ENCODE data around the gene ABCA6.
"Not testable (repeated sequence)": the region's sequence is repeated elsewhere in the genome, so short reads cannot be mapped to it uniquely, and the experiment has no call there.

Gene ABCA6

GRCh38 chr17:69070378-69071232 lies 71.1 kb downstream of the ABCA6 start:
- not testable (repeated sequence) for DNase-seq

DNA sequence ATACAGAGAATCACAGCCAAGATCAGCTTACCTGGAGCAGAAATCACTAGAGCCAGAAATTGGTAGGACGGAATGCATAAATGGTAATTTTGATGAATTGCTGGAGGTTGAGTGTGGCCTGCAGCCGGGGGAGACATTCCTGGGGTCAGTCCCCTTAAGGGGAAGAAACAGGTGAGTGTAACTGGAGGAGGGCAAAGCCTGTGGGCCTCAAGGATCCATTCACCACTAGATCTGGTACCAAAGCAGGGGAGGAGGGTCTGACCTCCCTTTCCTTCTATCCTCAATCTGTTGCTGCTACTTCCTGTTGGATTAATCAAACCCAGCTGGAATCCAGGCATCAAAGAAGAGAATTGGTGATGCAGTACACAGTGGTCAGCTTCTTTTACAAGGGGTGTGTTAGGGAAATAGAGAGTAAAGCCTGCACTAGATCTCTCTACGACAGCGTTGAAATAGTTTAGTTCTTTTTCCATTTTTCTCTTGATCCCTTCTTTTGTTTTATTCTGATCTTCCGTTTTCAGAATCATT lies 72.4 kb downstream of the ABCA6 start:
- DNase-seq = no peak

- DNase-seq = no peak
Observed at GRCh38 chr17:69067274-69068047, 74.2 kb downstream of the ABCA6 start.

DNA sequence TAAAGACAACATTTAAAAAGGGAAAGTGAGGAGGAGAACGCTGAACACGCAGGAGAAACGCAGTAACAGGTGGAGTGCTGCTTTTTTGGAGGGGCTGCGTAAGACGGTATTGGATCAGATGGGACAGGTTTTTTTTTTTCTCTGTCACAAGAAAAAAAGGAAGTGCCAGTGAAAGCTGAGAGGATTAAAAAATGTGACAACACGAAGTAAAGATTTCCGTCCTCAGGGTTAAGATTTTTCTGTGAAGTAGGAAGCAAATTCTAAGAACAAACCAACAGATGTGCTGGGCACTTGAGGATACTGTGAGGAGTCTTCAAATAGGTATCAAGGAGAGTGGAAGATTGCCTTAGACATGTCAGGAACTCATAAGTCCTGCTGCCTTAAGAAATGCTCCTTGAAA lies 75.2 kb downstream of the ABCA6 start:
- no peak for DNase-seq

DNA sequence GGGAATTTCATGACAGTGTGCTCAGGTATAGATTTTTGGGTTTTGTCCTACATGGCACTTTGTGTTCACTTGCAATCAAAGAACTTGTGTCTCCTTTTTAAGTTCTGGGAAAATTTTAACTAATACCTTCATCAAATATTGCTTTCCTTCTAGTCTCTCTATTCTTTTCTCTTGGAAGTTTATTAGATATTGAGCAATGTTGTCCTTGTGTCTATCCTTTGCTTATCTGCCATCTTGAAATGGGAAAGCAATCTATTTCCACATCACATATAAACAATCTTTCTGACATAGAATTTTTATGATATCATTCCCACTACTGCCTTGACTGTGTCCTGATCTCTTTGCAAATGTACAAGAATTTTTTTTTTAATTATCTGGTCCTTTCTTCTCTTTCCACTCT lies 76.6 kb downstream of the ABCA6 start:
- no peak for DNase-seq

DNA sequence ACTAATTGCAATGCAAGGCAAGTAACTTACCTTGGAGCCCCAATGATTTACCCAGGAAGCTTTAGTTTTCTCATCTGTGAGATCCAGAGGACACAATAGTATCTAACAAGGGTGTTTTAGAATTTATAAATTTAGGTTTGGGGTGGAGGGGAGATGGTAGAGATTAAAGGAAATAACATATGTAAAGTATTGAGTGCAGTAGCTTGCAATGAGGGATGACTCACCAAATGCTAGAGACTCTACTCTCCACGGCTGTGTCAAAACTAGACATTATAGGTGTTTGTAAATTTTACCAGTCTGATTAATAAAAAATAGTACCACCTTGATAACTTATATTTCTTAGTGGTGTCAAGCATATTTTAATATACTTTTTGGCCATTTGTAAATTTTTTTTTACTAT lies 77.2 kb downstream of the ABCA6 start:
- no peak for DNase-seq

DNA sequence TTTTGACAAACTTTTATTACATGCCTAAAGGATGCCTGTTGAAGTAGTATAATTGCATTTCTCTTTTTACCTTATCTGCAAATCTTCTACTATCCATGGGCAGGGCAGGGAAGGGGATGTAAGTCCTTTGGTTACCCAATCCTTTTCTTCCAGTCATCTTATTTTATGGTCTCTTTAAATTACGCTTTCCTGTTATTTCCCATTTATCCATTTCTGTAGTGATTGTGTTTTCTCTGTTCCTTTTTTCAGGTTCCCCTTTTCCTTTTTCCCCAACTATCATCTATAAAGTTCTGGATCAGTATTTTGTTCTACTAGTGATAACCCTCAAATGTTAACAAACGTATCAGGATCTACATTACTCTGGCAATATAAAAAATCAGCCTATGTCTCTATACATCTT lies 77.7 kb downstream of the ABCA6 start:
- DNase-seq = no peak

- no peak for DNase-seq
Observed at GRCh38 chr17:69062860-69063581, 78.7 kb downstream of the ABCA6 start.

DNA sequence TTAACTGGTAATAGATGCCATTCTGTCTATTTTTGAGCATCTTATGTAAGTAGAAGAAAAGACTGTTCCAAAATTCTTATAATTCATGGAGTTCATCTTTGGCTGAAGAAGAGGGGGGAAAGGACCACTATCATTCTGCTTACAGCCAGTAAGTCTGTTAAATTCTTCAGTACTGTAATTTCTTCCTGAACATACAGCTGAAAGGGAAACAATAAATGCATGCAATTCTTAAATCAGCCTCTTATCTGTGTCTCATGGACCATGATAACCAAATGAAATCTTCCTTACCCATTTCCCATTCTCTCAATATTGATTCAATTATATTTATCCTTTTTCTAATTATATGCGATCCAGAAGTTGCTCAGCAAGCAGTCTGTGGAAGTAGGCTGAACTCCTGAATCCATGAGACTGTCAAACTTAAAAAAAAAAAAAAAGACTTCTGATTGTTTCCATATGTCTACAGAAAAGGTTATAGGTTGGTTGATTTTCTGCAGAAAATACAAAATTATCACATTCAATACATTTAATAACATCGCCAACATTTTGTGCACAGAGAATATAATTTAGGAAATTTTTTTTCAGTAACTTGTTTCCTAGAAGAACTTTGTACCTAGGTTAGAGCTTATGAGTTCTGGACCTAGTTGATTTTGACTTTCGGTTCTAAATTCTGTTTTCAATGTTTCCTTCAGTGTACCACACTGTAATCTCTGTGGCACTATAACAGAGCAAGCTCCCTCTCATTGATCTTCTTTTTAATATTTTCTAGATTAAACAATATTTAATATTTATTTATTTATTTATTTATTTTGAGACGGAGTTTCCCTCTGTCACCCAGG lies 79.8 kb downstream of the ABCA6 start:
- no peak for DNase-seq

DNA sequence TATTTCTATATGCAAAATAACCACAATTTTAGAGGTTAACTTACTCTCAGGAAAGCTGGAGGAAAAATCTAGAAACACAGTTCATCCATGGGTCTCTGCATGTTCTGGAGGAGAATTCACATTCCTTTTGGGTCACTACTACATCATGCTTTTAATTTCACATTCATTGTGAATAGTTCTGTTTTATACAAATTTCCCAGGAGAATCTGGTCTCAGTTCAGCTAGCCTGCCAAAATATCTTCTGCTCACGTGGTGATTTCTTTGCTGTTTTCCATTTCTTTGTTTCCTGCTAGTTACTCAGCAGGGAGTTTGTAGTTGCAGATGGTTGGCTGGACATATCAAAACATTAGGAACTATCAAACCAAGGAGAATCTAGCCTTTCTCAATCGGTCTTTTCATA lies 80.9 kb downstream of the ABCA6 start, which contains the start of gene ABCA9:
ABCA9 (minus strand) TSS at position 106 of the 400 bp plus-strand sequence. CDS start 9,801 bp downstream, outside the sequence.
- no peak for DNase-seq

DNA sequence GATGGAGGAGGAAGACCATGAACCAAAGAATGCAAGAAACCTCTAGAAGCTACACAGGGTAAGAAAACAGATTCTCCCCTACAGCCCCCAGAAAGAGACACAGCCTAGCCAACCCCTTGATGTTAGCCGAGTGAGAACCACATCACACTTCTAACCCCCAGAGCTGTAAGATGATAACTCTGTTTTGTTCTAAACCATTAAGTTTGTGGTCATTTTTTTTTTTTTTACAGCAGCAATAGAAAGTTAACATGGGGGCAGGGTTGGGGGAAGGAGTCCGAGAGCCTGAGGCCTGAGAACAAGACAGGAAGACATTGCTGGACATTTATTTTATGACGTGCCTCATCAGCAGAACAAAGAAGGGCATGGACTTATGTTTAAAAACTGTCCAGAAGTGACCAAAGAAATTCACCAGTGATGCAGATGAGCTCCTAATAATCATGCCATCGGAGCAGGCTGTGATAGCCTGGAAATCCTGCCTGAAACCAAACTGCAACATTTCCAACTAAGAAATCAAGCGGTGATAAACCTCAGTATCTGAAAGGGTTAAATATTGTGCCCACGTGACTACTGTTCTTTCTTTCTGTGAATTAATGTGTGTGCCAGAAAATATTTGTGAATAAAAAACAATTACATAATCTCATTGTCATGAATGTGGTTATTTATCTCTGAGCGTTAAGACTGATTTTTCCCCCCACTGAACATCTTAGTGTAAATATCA lies 82.1 kb downstream of the ABCA6 start:
- no peak for DNase-seq

DNA sequence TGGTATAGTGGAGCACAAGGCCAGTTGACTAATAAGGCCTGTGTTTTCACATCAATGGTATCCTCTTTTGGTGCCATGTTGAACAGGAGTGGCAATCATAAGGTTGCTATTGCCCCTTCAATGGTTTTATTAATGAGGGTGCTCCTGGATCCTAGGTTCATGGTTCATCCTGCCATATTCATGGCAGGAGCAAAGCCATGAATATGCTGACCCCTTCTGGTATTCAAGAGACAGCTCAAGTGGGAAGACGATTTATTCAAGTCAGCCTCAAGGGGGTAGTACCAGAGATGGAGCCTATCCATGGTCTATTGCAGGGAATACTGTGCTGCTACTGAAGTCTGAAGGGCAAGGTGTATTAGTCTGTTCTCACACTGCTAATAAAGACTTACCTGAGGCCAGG lies 83.5 kb downstream of the ABCA6 start:
- DNase-seq = no peak

DNA sequence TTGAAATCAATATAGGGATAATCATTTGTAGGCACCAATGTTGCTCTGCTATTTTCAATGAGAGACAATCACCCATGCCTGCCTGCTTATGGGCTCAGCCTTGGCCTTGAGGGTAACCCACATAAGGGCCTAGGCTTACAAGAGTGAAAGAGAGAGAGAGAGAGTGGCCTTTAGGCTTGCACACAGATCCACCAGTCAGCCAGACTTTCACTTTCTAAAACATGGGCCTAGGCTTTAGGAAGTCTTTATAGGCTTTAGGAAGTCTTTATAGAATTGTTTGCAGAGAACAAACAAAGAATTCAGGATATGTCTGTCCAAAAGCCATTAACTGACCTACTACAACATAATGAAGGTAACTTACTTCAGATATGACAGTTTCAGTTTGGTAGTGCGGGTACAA lies 84.4 kb downstream of the ABCA6 start:
- no peak for DNase-seq

GRCh38 chr17:69056179-69056823 lies 85.4 kb downstream of the ABCA6 start:
- no peak for DNase-seq

DNA sequence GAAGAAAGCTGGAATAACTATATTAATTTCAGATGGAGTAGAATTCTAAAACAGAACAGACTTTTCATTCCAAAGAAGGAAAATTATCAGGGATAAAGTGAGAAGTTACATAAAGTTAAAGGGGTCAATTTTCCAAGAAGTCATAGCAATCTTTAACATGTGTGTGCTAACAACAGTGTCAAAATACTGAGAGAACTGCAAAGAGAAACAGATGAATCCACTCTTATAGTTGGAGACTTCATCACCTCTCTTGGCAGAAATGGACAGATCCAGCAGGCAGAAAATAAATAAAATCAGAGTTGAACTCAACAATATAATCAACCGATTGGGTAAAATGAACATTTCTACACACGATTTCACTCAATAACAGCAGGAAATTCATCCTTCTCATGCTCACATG lies 86.4 kb downstream of the ABCA6 start:
- no peak for DNase-seq

DNA sequence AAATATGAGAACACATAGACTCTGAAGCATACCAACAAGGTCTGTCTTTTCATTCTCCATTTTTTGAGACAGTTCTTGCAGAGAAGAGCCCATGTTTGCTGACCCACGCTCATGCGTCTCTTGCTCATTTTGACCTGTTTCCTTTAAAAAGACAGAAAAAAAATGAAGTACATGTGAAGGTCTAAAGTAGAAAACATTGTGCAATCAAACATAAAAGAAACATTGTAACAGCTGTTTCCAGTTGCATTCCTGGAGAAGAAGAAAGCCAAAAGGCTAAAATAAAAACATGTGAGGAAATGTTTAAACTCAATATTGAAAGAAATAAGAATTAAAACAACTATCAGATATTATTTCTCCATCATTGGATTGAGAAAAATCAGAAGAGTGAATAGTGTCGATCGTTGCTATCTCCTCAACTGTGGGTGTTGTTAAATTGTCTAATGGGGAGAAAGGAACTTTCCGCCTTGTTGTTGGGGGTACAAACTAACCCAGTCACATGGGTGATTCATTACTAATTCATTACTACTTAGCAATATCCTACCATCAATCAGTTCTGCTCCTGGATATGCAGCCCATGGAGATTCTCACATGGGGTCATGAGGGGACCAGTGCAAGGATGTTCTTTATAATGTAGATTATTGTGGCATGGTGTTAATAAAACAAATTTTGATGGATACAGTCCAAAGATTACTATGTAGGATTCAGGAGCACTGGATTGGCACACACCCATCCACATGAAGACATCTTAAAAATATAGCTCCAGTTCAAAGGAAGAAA lies 90.5 kb downstream of the ABCA6 start:
- no peak for DNase-seq

DNA sequence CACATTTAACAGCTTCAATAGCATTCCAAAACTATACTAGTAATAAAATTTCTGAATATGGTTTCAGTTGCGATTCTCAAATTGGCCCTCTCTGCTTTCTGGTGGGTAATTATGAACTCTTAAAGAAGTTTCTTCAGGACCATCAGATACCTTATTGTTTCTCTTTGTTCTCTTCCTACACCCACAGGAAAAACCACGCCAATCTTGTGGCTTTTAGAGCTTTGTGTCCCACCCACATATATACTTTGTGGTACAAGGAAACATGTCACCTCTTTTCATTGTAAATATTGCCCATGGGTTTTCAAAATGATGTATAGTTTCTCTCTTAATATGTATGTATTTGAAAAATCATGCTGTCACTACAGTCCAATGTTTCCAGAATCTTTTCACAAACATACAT lies 93.1 kb downstream of the ABCA6 start:
- DNase-seq = no peak

DNA sequence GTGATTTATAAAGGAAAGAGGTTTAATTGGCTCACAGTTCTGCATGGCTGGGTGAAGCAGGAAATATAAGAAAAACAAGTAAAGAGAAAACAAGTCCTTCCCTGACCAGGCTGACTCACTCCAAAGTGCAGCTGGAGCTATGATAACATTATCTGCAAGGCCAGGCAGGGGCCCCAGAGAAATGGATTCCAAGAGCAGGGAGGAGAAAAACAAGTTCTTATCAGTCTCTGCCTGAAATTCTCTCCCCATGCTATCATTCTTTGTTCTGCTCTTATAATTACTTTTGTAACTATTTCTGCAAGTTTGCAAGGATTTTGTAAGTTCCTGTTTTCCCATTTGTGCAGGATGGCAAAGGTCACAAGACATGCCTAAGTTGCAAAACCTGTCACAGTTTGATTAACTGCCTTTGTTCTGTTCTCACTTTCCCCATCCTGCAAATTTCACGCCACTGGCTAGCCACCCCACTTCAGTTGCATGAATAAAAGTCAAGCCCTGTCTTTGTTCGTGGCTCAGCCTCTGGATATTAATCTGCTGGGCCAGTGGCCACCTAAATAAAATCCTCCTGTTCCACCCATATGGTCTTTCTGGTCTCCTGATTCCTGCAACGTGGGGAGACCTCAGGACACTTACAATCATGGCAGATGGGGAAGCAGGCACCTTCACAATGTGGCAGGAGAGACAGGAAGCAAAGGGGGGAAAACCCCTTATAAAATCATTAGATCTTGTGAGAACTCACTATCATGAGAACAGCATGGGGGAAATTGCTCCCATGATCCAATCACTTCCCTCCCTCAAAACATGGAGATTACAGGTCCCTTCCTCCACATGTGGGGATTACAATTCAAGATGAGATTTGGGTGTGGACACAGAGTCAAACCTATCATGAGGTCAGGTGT lies 94.1 kb downstream of the ABCA6 start:
- no peak for DNase-seq
